NCI-H69 (cell line): ENCODE measurements around the gene PAMR1.

Experiments used
- DNase-seq: peaks from one replicate; lab custom pipeline; 2025; lab: John Stamatoyannopoulos, UW

PAMR1 gene

DNA sequence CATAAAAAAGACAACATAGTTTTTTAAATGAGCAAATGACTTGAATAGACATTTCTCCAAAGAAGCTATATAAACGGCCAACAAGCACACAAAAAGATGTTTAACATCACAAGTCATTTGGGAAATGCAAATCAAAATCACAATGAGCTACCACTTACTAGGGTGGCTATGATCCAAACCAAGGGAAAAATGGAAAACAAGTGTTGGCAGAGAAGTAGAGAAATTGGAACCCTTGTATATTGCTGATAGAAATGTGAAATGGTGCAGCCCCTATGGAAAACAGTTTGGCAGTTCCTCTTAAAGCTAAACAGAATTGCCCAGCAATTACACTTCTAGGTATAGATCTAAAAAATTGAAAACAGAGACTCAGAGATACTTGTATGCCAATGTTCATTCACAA, 29.0 kb downstream of the PAMR1 start:
- DNase-seq = no peak

- DNase-seq = no peak
Observed at GRCh38 chr11:35494957-35495490, 30.4 kb downstream of the PAMR1 start.

DNA sequence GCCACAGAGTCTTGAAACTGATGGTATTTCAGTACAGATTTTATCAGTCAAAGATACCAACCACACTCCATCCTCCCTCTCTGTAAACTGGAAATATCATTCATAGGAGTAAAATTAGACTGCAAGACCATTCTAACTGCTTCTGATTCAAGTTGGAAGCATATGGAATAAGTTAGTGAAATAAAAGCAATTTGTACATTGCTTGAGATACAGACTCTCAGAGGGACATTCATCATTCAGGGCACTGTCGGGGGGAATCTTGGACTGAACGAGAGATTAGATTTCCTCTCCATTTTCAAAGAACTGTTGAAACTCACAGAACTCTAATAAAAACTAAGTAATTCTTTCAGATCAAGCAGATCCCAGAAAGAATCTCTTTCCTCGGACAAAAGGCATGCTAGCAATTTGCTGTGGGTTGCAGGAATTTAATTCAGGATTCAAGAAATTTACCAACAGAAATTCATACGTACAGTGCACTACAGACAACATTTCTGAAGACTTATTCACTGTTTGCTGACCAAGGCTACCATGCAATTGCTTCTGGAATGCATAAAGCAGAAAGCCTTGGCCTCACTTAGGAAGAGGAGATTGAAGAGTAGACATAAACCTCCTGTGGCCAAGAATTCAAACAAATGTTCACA, 34.1 kb downstream of the PAMR1 start:
- DNase-seq = no peak

DNA sequence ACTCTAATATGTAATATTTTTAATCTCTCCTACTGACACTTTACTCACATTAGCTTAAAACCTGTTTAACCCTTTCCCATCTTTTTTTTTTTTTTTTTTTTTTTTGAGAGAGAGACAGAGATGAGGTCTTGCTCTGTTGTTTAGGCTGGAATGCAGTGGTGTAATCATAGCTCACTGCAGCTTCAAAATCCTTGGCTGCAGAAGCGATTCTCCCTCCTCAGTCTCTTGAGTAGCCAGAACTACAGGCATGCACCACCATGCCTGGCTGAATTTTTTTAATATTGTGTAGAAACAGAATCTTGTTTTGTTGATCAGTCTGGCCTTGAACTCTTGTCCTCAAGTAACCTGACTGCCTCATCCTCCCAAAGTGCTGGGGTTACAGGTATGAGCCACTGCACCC, 37.3 kb downstream of the PAMR1 start:
- no peak for DNase-seq

- peak; percentile 85 for DNase-seq
Observed at GRCh38 chr11:35487532-35488078, 37.8 kb downstream of the PAMR1 start.

DNA sequence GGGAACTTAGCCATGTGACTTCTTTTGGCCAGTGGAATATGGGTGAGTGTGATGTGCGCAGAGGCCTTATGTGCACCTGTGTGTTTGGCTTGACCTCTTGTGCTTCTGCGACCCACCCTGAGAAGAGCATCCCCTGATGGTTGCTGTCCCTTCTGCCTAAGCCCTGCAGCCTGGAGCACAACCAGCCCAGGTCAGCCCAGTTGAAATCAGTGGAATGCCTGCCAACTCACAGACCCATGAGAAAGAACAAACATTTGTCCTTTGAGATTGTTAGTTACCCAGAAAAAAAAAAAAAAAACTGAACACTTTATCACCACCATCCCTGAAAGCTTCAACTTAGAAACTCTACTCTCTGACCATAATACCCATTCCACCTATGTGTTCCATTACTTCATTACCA, 38.5 kb downstream of the PAMR1 start:
- no peak for DNase-seq

GRCh38 chr11:35486446-35486845, 39.0 kb downstream of the PAMR1 start:
- peak; percentile 25 for DNase-seq

DNA sequence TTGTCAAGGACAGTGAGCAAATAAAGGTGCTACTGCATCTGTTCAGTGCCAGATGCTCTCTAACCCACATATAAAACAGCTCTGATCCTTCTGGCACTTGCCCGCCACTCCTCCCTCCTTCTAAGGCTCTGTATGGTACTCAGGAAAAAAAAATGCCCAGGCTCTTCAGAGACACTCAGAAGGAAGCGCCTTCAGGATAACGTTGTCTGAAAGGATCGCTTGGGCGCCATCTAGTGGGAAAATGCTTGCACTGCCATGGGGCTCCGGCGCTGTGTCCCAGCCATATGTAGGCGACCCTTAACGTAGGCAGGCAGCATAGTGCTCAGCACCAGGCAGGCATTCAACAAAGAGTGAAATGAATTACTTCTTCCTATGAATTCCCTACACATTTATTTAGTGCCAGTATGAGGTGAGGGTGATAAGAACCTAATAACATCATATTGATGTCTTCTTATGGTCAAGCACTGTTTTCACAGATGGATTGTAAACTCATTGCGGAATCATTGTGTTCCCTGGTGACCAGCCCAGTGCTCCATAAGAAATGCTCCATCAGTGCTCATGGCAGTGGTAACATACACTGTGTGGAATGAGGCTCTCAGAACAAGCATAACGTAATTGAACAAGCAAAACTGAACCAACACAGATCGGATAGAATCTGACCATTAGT, 39.6 kb downstream of the PAMR1 start:
- DNase-seq = peak; percentile 99

GRCh38 chr11:35484435-35484834, 41.0 kb downstream of the PAMR1 start:
- no peak for DNase-seq

DNA sequence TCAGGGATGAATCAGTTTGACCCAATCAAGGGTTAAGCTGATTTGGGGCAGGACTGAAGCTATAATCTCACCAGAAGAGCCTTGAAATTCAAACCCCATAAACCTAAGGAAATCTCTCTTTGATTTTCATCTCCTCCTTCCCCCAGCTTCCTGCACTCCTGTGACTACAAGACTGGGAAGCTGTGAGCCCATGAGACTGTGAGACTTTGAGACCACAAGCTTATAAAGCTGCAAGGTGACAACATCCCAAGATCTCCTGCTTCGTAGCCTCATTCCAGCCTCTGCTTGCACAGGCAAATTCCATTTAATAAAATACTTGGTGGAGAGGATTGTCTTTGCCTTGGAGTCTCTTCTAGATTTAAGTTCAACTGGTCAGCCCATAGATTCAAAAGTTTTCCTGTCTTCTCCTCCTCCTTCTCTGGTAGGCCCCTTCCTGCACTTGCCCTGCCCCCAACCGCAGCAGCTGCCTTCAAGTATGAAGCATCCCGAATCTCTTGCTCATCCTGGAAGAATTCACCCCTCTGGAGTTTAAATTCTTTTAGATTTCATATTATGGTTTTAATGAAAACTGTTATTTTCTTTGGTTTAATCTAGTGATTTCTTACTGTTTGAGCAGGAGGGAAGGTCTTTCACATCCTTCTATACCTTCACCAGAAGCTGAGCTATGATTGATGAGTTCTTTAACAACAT, 42.1 kb downstream of the PAMR1 start:
- DNase-seq = no peak

- DNase-seq = peak; percentile 91
Observed at GRCh38 chr11:35479731-35480130, 45.7 kb downstream of the PAMR1 start.

DNA sequence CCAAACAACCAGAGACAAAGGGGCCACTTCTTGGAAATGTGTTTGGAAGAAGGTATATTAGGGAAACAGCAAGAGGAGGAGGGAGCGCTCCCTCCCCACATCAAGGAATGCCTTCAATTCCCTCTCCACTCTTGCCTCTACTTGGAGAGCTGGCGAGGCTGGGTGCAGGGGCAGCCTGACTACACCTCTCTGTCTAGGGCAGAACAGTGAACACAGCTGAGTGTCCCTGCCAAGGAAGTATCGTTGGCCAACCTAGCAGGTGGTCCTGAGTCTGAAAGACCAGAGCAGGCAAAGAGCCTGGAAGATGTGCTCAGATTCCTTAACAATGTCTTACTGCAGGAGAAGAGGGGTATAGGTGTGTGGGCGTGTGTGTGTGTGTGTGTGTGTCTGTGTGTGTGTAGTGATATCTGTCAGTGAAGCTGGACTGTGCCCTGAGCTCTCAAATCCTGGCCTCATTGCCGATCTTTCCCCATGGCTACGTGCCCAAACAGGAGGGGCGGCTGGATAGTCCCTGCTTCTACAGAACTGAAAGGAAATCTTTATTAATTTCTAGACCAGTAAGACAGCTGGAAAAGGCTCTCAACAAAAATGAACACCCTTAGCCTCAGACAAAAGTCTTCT, 46.8 kb downstream of the PAMR1 start:
- peak; percentile 88 for DNase-seq

GRCh38 chr11:35477901-35478300, 47.5 kb downstream of the PAMR1 start:
- peak; percentile 98 for DNase-seq

DNA sequence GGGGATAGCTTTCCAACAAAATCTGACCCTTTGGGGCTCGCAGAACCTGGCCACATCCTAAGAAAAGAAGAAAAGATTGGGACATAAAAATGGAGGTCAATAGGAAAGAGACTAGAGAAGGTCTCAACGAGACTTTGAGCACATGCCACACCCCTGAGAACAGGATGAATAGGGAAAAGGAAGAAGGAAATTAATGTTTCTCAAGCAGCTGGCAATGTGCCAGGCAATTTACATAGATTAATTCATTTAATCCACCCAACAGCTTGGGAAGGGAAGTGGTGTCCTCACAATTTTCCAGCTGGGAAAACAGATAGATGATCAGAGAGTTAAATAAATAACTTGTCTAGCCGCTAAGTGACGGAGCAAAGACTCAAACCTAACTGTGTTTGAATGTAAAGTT, 50.7 kb downstream of the PAMR1 start:
- peak; percentile 87 for DNase-seq

- peak; percentile 60 for DNase-seq
Observed at GRCh38 chr11:35473795-35474374, 51.5 kb downstream of the PAMR1 start.

GRCh38 chr11:35470616-35471015, 54.8 kb downstream of the PAMR1 start:
- no peak for DNase-seq

- no peak for DNase-seq
Observed at GRCh38 chr11:35466058-35466457, 59.4 kb downstream of the PAMR1 start.

DNA sequence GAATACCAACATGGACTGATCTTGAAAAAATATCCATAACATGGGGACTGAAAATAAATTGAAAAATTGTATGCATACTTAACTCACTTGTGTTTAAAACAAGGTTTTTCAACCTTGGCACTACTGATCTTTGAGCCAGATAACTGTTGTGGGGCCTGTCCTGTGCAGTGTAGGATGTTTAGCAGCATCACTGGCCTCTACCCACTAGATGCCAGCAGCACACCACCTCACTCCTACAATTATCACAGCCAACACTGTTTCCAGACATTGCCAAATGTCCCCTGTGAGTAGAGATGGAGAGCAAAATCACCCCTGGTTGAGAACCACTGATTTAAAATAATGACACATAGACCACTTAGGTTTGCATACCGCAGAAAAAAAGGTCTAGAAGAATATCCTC, 61.1 kb downstream of the PAMR1 start:
- DNase-seq = peak; percentile 80

DNA sequence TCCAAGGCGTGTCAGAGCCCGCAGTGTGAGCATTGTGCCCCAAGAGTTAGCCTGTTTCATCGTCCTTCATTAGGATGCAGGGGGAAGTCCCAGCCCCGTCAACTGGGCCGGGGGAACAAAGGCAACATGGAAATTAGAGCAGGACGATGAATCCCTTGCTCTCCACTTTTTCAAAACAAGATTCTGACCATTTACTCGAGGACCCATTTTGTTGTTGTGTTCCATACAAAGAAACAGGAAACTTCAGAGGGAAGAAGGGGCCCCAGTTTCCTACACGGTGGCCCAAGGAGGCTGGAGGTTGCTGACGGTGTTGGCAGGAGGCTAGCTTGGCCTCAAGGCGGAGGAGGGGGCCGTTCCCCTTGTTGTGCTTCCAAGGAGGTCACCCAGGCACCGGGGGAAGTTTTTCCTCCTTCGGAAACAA, 62.1 kb downstream of the PAMR1 start:
- DNase-seq = no peak

DNA sequence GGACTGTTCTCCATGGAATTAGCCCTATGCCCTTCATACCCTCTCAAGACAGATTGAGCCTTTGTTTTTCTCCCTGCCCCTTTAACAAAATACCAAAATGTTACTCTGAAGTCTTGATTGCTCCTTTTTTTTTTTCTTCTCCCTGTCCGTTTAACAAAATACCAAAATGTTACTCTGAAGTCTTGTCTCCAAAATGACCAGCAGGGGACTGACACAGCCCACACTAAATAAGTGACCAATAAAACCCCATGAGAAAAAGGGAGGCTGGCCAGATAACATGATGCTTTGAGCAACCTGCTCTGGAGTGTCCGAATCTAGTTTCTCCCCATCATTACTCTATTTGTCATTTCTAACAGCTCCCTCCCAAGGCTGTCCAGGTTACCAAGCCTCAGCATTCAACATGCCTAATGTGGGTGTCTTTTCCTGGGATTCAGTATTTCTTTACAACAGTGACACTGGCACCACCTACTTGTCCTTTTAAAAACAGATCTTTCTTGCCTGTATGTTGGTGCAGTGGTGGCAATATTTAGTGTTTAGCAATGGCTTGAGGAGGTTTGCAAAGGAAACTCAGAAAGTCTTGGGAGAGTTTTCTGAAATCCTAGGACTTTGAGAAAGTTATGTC, 63.4 kb downstream of the PAMR1 start:
- peak; percentile 25 for DNase-seq

- DNase-seq = no peak
Observed at GRCh38 chr11:35459489-35459888, 65.9 kb downstream of the PAMR1 start.
